Nephron progenitor cell (in vitro differentiated cells): ENCODE measurements around the gene NCOA7.

Experiments
- DNase-seq: peaks from one replicate; pipeline ENCODE4 v3.0.0; 2021
- H3K27ac Mint-ChIP-seq: 2 replicates; pipeline ENCODE4 v1.8.0; 2021; ENCODE audit warnings: mild to moderate bottlenecking, moderate library complexity, mixed read lengths
- H3K27me3 Mint-ChIP-seq: 2 replicates; pipeline ENCODE4 v1.8.0; 2021; ENCODE audit warnings: mild to moderate bottlenecking, low read depth, mixed read lengths; ENCODE audit not compliant: poor library complexity
- H3K36me3 Mint-ChIP-seq: 2 replicates; pipeline ENCODE4 v1.8.0; 2021; ENCODE audit warnings: low read depth, mixed read lengths
- H3K4me1 Mint-ChIP-seq: 2 replicates; pipeline ENCODE4 v1.8.0; 2021; ENCODE audit warnings: mixed read lengths
- H3K4me3 Mint-ChIP-seq: 2 replicates; pipeline ENCODE4 v1.8.0; 2021; ENCODE audit warnings: mild to moderate bottlenecking, moderate library complexity, mixed read lengths
- H3K9me3 Mint-ChIP-seq: 2 replicates; pipeline ENCODE4 v1.8.0; 2021; ENCODE audit warnings: mild to moderate bottlenecking, moderate library complexity, mixed read lengths
- CTCF ChIP-seq: fragments of 200-600 bp; sonication (generic); IDR thresholded peaks from 2 replicates; pipeline ENCODE4 v1.5.0; 2021; ENCODE audit warnings: antibody characterized with exemption

The NCOA7 gene

DNA sequence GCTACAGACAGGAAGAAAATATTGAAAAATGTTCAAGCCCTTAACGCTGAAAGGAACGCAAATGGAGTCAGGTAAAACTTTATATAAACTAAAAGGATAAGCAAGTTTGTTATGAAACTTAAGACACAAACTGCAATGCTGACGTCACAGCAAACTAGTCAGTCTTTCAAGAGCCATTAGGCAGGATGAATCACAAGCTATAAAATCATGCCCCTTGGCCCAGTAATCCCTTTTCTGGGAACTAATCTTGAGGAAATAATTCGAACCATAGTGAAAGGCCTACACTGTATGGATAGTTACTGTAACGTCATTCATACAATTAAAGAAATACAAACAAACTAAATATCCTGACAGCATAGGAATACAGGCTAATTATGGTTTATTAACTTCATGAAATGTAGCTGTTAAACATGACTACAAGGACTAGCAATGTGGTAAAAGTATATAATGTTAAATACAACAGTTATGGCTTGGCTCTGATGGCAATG, 123.1 kb downstream of the NCOA7 start:
- peaks cover 3% of the 10 kb centered on the region for H3K27me3 Mint-ChIP-seq
- H3K9me3 Mint-ChIP-seq = no peaks in the 10 kb centered on the region
- DNase-seq = no peak
- TF ChIP-seq CTCF = no peak
- H3K4me3 Mint-ChIP-seq = no peak overlapping the region
- peaks cover 8% of the 10 kb centered on the region for H3K36me3 Mint-ChIP-seq
- H3K27ac Mint-ChIP-seq = no peak overlapping the region
- peaks cover 36% of the 10 kb centered on the region for H3K4me1 Mint-ChIP-seq

DNA sequence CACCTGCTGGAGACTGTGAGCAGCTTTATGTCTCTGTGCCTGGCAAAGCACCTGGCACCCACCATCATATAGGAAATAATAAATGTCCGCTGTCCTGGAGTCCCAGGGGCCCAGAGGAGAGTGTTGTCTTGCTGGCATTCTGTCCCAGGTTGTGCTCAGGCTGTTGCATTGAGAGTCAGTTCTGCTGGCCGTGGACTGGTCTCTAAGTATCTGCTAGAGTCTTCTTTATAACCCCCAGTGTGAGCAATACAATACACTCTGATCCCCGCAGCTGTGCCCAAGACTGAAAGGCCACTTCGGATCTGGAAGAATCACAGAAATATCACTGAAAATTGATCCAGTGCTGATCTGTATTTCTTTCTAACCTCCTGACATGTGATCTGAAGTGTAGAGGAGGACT, 127.5 kb downstream of the NCOA7 start:
- Mint-ChIP-seq H3K4me3 (no peak overlapping the region), H3K27ac (peak overlapping the region; percentile 96)
- no peak for TF ChIP-seq CTCF

DNA sequence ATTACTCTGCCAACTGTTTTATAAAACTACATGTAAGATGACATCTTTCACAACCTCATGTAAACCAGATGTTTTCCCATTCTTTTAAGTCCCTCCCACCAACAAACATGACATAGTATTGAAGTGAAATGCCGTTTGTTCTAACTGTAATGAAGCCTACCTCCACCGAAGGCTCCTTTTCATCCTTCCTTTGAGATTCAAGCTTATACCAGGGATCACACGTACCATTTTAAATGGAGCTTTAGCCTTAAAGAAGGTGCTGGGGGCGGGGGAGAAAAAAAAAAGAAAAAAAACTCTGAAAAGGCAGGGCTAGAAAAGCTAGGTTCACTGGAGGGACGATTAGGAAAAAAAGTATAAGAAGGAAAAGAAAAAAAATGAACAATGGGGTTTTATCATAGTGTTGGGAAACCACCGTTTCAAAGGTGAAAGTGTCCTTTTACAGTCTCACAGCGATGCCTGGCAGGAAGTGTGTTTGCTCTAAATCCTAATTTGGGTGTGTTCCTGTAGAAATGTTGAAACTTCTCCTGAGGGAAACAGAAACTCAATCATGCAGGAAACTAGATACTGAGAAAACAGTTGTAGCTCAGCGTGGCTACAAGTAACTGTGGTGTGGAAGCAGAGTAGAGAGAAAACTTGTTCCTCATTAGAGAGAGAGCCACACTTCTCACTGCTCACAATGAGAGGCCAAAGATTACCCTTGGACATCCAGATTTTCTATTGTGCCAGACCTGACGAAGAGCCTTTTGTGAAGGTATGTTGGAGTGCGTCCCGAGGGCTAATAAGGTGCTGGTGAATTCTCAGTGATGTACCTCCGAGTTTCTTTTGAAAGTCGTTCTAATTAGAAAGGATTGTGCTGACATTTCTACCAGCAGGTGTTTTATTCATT, 128.2 kb downstream of the NCOA7 start:
- DNase-seq = no peak
- Mint-ChIP-seq H3K9me3 (no peaks in the 10 kb centered on the region), H3K4me1 (peaks cover 30% of the 10 kb centered on the region), H3K4me3 (peak overlapping the region; percentile 71), H3K27me3 (peaks cover 3% of the 10 kb centered on the region), H3K36me3 (peaks cover 20% of the 10 kb centered on the region), H3K27ac (peak overlapping the region; percentile 96)
- no peak for TF ChIP-seq CTCF

More for the DNA sequence above, 127.5 kb downstream of the NCOA7 start:
- Mint-ChIP-seq H3K27me3 (peaks cover 3% of the 10 kb centered on the region), H3K9me3 (no peaks in the 10 kb centered on the region), H3K4me1 (peaks cover 35% of the 10 kb centered on the region), H3K36me3 (peaks cover 13% of the 10 kb centered on the region)
- no peak for DNase-seq

GRCh38 chr6:125919618-125920017, 128.9 kb downstream of the NCOA7 start:
- Mint-ChIP-seq H3K36me3 (peaks cover 21% of the 10 kb centered on the region), H3K27ac (no peak overlapping the region), H3K4me3 (peak overlapping the region; percentile 46), H3K27me3 (peaks cover 3% of the 10 kb centered on the region), H3K4me1 (peaks cover 30% of the 10 kb centered on the region), H3K9me3 (no peaks in the 10 kb centered on the region)
- no peak for DNase-seq
- no peak for TF ChIP-seq CTCF

GRCh38 chr6:125922322-125922860, 131.6 kb downstream of the NCOA7 start:
- H3K27ac Mint-ChIP-seq = no peak overlapping the region
- H3K4me3 Mint-ChIP-seq = no peak overlapping the region
- H3K9me3 Mint-ChIP-seq = no peaks in the 10 kb centered on the region
- peaks cover 26% of the 10 kb centered on the region for H3K4me1 Mint-ChIP-seq
- H3K36me3 Mint-ChIP-seq = peaks cover 13% of the 10 kb centered on the region
- no peak for DNase-seq
- TF ChIP-seq CTCF = no peak
- peaks cover under 1% of the 10 kb centered on the region for H3K27me3 Mint-ChIP-seq
